HepG2 (cell line): Measurements from ENCODE around the gene SVIP. TPM values are rescaled to one million over a fixed set of nuclear protein-coding genes. Genes with fewer than 3 reads are reported as not detected.

Experiments
- BCL6 ChIP-seq: IDR thresholded peaks from 2 replicates; pipeline ENCODE4 v1.6.1; 2016; ENCODE audit warnings: missing genetic modification reagents, missing compliant biosample characterization
- BRD4 ChIP-seq: sonication (generic); formaldehyde crosslinking; IDR thresholded peaks from 2 replicates; pipeline ENCODE4 v1.4.0; 2020; ENCODE audit warnings: missing genetic modification reagents
- GABPA ChIP-seq, 2 experiments: IDR thresholded peaks; 2 replicates each; pipeline ENCODE4 v1.6.1; 2011 to 2016; ENCODE audit warnings: low read depth in 2 of 2, low read length in 1 of 2, missing biosample characterization in 1 of 2, missing genetic modification characterization in 1 of 2
- HDAC2 ChIP-seq: sonication (generic); formaldehyde crosslinking; IDR thresholded peaks from 2 replicates; pipeline ENCODE4 v1.4.0; 2020; ENCODE audit warnings: missing genetic modification reagents
- HNRNPL ChIP-seq: fragments of 200-400 bp; formaldehyde crosslinking; IDR thresholded peaks from 2 replicates; pipeline ENCODE4 v1.6.1; 2017; ENCODE audit warnings: mild to moderate bottlenecking, low read depth, low read length
- KDM5B ChIP-seq: sonication (generic); formaldehyde crosslinking; IDR thresholded peaks from 2 replicates; pipeline ENCODE4 v1.4.0; 2020; ENCODE audit warnings: missing genetic modification reagents, mild to moderate bottlenecking, borderline replicate concordance
- SIN3A ChIP-seq: IDR thresholded peaks from 2 replicates; pipeline ENCODE4 v1.6.1; 2011; ENCODE audit warnings: low read depth, mild to moderate bottlenecking, control low read depth, low read length, borderline replicate concordance
- SRSF4 ChIP-seq: fragments of 200-400 bp; formaldehyde crosslinking; IDR thresholded peaks from one replicate; pipeline ENCODE4 v1.6.1; 2018; ENCODE audit warnings: mild to moderate bottlenecking, low read depth, low read length, moderate library complexity; ENCODE audit not compliant: poor library complexity, severe bottlenecking
- ZNF44 ChIP-seq: sonication (generic); formaldehyde crosslinking; IDR thresholded peaks from 2 replicates; pipeline ENCODE4 v1.5.1; 2020; ENCODE audit warnings: mild to moderate bottlenecking, missing genetic modification reagents
- ZNF768 ChIP-seq: sonication (generic); formaldehyde crosslinking; IDR thresholded peaks from 2 replicates; pipeline ENCODE4 v1.4.0; 2020; ENCODE audit warnings: missing genetic modification reagents
- polyA plus RNA-seq, 8 experiments: library from polyadenylated mRNA; depleted of rRNA in 3 of 8; stranded (reverse) in 7 of 8; unstranded in 1 of 8; fragments of >200 nt; fragmentation: Illumina TruSeq in 4 of 8; extraction: Trizol in 4 of 8; gene quantifications; 2 replicates each; pipeline versions ENCODE4 v1.2.1 to v1.2.3, GENCODE V29; 2011 to 2016; ENCODE audit warnings: low read depth in 4 of 8, missing spikeins in 1 of 8, mixed read lengths in 1 of 8; ENCODE audit not compliant: insufficient read depth in 1 of 8
- total RNA-seq, 5 experiments: library from RNA; depleted of rRNA; stranded (reverse); fragments of >200 nt; fragmentation: Illumina TruSeq; extraction: Trizol; gene quantifications; 2 replicates each; pipeline ENCODE4 v1.2.3, GENCODE V29; 2016; ENCODE audit warnings: low read depth in 1 of 5
- TF ChIP-seq, protein P1 (sequence below): sonication (generic); formaldehyde crosslinking; IDR thresholded peaks from 2 replicates; pipeline ENCODE4 v1.4.0; 2020; ENCODE audit warnings: missing genetic modification reagents
- TF ChIP-seq, protein P2 (sequence below): sonication (generic); formaldehyde crosslinking; IDR thresholded peaks from 2 replicates; pipeline ENCODE4 v1.4.0; 2020; ENCODE audit warnings: mild to moderate bottlenecking, missing genetic modification reagents
- TF ChIP-seq, protein P3 (sequence below): sonication (generic); formaldehyde crosslinking; IDR thresholded peaks from 2 replicates; pipeline ENCODE4 v1.9.0; 2022; ENCODE audit warnings: missing genetic modification reagents, mild to moderate bottlenecking, borderline replicate concordance
- TF ChIP-seq, protein P4 (sequence below): IDR thresholded peaks from 2 replicates; pipeline ENCODE4 v1.4.0; 2020; ENCODE audit warnings: mild to moderate bottlenecking, missing genetic modification reagents
- TF ChIP-seq, protein P5 (sequence below): sonication (generic); formaldehyde crosslinking; IDR thresholded peaks from 2 replicates; pipeline ENCODE4 v1.8.0; 2022; ENCODE audit warnings: missing genetic modification reagents, mild to moderate bottlenecking, borderline replicate concordance

The SVIP gene
- total and polyA plus RNA-seq, 2 of the 13 experiments (the other 11 are each of a cell fraction or from before 2014, with no cell fraction given): 6.3 to 27.2 TPM

DNA sequence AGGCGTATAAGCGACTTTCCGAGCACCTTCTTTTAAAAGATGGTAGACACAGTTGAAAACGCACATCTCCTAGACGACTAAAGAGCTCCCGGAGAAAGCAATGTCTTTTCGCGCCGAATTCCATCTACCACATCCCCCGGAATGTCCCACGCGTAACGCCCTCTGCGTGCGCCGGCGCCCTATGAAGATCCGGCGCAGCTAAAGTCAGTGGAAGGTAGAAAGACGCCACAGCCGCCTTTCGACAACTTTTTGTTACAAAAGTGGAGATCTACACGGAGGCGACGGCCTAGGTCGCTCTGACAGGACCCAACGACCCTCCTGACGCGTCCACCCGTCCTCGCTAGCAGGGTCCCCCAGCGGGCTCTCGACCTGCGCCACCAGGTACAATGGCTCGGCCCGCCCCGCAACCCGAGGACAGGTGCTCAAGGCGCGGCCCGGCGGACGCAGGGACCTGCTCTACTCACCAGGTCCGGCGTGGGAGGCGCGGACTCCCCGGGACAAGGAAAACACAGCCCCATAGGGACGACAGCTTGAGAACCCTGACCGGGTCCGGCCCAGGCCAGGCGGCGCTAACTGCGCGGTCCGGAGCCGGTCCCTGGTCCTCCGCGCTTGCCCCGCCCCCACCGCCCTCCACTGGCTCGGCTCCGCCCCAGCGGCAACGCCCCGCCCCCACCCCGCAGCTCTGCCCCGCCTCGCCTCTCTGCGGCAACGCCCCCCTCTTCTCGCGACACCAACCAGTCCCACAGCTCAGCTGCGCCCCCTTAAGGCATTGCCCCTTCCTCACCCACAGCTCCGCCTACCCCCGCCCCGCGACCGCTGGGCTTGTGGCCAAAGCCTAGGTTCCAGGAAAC lies at the start of gene SVIP (continued):
- peak; percentile 90; the same call in 1 of the 2 replicates for TF ChIP-seq KDM5B (CRISPR knock-in tag)
- TF ChIP-seq GABPA (IDR thresholded peaks at IDR 0.05; ENCODE audit: low read depth, low read length): no peak; the same call in 1 of the 2 replicates
- TF ChIP-seq GABPA (CRISPR knock-in tag; IDR thresholded peaks at IDR 0.05; ENCODE audit: low read depth): 0 out of 2 replicates have a peak, but pooled peaks have one; percentile 35
- TF ChIP-seq, protein P1, sequence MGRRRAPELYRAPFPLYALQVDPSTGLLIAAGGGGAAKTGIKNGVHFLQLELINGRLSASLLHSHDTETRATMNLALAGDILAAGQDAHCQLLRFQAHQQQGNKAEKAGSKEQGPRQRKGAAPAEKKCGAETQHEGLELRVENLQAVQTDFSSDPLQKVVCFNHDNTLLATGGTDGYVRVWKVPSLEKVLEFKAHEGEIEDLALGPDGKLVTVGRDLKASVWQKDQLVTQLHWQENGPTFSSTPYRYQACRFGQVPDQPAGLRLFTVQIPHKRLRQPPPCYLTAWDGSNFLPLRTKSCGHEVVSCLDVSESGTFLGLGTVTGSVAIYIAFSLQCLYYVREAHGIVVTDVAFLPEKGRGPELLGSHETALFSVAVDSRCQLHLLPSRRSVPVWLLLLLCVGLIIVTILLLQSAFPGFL: 0 out of 2 replicates have a peak, but pooled peaks have one; percentile 53
- no peak for TF ChIP-seq SRSF4
- TF ChIP-seq BRD4 (CRISPR knock-in tag): no peak
- TF ChIP-seq HDAC2 (CRISPR knock-in tag): peak; percentile 60
- peak; percentile 57; the same call in 1 of the 2 replicates for TF ChIP-seq SIN3A
- TF ChIP-seq ZNF768 (CRISPR knock-in tag): peak; percentile 55; the same call in 1 of the 2 replicates
- TF ChIP-seq BCL6 (CRISPR knock-in tag): 0 out of 2 replicates have a peak, but pooled peaks have one; percentile 37
- TF ChIP-seq, protein P2, sequence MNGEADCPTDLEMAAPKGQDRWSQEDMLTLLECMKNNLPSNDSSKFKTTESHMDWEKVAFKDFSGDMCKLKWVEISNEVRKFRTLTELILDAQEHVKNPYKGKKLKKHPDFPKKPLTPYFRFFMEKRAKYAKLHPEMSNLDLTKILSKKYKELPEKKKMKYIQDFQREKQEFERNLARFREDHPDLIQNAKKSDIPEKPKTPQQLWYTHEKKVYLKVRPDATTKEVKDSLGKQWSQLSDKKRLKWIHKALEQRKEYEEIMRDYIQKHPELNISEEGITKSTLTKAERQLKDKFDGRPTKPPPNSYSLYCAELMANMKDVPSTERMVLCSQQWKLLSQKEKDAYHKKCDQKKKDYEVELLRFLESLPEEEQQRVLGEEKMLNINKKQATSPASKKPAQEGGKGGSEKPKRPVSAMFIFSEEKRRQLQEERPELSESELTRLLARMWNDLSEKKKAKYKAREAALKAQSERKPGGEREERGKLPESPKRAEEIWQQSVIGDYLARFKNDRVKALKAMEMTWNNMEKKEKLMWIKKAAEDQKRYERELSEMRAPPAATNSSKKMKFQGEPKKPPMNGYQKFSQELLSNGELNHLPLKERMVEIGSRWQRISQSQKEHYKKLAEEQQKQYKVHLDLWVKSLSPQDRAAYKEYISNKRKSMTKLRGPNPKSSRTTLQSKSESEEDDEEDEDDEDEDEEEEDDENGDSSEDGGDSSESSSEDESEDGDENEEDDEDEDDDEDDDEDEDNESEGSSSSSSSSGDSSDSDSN (CRISPR knock-in tag): peak; percentile 92
- TF ChIP-seq ZNF44 (CRISPR knock-in tag): peak; percentile 32; the same call in 1 of the 2 replicates
- TF ChIP-seq, protein P3, sequence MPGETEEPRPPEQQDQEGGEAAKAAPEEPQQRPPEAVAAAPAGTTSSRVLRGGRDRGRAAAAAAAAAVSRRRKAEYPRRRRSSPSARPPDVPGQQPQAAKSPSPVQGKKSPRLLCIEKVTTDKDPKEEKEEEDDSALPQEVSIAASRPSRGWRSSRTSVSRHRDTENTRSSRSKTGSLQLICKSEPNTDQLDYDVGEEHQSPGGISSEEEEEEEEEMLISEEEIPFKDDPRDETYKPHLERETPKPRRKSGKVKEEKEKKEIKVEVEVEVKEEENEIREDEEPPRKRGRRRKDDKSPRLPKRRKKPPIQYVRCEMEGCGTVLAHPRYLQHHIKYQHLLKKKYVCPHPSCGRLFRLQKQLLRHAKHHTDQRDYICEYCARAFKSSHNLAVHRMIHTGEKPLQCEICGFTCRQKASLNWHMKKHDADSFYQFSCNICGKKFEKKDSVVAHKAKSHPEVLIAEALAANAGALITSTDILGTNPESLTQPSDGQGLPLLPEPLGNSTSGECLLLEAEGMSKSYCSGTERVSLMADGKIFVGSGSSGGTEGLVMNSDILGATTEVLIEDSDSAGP (CRISPR knock-in tag): peak; percentile 52
- TF ChIP-seq, protein P4, sequence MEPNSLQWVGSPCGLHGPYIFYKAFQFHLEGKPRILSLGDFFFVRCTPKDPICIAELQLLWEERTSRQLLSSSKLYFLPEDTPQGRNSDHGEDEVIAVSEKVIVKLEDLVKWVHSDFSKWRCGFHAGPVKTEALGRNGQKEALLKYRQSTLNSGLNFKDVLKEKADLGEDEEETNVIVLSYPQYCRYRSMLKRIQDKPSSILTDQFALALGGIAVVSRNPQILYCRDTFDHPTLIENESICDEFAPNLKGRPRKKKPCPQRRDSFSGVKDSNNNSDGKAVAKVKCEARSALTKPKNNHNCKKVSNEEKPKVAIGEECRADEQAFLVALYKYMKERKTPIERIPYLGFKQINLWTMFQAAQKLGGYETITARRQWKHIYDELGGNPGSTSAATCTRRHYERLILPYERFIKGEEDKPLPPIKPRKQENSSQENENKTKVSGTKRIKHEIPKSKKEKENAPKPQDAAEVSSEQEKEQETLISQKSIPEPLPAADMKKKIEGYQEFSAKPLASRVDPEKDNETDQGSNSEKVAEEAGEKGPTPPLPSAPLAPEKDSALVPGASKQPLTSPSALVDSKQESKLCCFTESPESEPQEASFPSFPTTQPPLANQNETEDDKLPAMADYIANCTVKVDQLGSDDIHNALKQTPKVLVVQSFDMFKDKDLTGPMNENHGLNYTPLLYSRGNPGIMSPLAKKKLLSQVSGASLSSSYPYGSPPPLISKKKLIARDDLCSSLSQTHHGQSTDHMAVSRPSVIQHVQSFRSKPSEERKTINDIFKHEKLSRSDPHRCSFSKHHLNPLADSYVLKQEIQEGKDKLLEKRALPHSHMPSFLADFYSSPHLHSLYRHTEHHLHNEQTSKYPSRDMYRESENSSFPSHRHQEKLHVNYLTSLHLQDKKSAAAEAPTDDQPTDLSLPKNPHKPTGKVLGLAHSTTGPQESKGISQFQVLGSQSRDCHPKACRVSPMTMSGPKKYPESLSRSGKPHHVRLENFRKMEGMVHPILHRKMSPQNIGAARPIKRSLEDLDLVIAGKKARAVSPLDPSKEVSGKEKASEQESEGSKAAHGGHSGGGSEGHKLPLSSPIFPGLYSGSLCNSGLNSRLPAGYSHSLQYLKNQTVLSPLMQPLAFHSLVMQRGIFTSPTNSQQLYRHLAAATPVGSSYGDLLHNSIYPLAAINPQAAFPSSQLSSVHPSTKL (CRISPR knock-in tag): peak; percentile 35
- TF ChIP-seq, protein P5, sequence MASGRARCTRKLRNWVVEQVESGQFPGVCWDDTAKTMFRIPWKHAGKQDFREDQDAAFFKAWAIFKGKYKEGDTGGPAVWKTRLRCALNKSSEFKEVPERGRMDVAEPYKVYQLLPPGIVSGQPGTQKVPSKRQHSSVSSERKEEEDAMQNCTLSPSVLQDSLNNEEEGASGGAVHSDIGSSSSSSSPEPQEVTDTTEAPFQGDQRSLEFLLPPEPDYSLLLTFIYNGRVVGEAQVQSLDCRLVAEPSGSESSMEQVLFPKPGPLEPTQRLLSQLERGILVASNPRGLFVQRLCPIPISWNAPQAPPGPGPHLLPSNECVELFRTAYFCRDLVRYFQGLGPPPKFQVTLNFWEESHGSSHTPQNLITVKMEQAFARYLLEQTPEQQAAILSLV: peak; percentile 75; the same call in 1 of the 2 replicates
- TF ChIP-seq HNRNPL: no peak
